Islet of Langerhans (tissue), 1 donor: ENCODE data around the gene PSMC1.

Source experiments
- FAIRE-seq: peaks from one replicate; lab custom pipeline; 2011; peaks lifted over from hg19 to GRCh38; lab: Jason Lieb, UNC

The PSMC1 gene

DNA sequence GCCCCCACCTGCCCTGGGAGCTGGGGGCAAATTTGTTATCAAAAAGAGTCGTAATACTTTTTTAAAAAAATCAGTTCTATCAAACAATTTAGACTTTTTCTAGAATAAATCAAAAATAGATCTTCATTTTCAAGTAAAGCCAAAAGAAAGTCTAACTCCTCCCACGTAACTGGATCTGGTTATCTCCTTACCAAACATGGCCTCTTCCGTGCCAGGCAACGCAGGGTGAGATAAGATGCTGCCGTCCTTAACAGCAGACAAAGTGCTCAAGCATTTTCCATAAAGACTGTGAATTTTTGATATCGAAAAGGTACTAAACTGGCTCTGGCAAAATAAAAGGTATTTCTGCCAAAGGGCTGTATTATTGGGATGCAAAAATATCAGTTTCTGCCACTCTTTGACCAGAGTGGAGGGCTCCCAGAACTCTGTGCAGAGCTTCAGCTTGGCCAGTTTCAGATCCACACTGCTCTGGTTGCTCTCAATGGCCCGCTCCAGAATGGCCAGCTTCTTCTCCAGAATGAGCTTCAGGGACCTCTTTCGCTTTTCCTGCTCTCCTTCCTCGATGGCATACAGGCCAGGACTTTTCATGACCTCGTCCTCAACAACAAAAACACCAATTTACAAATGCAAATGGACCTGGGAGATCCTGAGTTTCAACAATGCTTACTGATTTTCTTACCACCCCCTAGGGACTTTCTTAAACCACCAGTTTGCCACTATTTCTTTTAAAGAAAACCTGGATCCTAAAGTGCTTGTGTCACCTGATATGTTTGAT, 46.4 kb downstream of the PSMC1 start:
- FAIRE-seq, result no peak

DNA sequence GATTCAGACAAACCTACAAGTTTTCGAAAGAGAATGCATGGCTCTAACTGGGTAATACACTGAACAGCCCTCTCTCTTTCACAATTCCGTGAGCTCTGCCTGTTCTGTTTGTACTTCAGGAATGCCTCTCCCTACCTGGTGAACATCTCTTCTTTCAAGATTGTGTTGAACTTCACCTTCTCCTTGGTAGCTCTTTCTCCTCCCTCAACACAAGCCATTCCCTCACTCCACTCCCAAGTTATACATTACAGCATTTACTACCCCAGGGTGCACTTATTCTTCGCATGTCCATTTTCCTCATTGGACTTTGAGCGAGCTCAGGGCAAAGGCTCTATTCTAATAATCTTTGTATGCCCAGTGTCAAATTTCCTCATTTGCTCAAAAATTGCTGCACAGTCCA, 47.1 kb downstream of the PSMC1 start:
- no peak for FAIRE-seq

DNA sequence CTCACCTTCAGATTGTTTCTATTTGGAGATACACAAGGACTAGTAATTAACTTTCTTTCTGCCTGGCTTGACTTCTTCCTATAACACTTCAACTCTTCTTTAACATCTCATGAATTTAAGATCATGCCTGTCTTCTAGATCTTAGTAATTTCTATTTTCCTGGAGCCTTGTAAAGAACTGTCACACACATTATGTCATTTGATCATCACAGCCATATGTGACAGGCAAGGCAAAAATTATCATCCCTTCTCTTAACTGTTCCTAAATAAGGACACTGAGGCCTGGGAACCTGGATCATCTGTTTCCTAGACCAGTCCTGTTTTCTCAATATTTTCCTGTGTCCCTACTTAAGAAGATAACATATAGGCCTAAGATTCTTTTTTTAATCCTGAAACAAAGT, 48.1 kb downstream of the PSMC1 start:
- FAIRE-seq, result no peak

DNA sequence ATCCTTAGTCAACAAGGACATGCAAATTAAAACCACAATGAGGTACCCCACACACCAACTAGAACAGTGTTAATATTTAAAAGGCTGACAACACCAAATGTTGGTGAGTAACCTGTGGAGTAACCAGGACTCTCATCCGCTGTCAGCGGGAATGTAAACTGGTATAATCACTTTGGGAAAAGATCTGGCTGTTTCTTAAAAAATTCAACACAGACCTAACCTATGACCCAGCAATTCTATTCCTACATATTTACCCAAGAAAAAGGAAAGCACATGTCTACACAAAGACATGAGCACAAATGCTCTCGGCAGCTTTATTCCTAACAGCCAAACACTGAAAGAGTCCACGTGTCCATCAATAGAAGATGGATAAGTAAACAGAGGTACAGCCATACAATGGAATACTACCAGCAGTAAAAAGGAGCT, 48.8 kb downstream of the PSMC1 start:
- FAIRE-seq, result peak; percentile 36

DNA sequence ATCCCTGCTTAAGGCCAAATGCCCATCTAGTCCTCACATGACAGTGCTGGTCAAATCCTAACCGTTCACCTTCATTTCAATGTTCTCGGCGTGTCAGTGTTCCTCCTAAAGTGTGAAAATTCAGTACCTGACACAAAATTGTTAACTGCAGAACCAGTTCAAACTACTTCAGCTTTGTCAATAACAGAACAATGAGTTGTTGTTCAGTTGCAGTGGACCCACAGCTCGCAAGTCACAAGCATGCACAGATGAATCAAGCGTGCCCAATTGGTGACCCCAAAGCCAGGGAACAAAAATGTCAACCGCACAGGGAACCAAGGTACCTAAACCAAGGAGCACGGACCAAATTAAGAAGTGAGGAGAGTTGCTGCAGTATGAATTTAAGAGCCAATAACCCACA, 52.2 kb downstream of the PSMC1 start:
- FAIRE-seq, result no peak

DNA sequence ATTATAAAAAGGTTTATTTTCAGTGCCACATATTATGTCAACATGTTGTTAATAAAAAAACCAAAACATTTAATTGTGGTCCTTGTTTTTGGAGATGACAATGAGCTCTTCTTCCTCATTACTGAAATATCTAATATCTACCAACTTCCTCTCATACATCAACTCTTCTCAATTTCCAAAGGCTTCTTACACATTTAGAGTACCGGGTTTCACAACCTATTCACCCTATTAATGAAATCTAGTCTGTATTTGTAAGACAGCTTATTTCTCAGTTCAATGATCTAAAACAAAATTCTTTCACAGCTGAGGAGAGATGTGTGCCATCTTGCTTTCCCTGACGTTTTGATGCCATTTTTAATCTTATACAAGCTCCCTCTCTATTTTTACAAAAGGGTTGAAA, 60.9 kb downstream of the PSMC1 start:
- FAIRE-seq, result no peak

DNA sequence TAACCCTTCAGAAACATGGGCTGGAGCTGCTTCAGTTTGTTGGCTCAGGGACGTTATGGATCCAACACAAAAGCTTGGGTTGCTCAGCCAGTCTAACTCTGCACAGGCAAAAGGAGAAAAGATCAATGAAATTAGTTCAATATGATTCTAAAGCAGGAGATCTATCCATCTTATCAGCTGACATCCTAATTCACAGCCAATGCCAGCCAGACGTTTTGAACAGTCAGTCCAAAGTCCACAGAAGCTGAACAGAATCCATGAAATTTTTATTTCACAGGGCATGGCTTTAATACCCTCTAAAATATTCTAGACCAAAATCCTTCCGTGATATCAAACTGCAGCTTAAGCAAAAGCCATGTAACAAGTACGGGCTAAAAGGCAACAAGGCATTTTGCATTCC, 61.7 kb downstream of the PSMC1 start:
- no peak for FAIRE-seq

DNA sequence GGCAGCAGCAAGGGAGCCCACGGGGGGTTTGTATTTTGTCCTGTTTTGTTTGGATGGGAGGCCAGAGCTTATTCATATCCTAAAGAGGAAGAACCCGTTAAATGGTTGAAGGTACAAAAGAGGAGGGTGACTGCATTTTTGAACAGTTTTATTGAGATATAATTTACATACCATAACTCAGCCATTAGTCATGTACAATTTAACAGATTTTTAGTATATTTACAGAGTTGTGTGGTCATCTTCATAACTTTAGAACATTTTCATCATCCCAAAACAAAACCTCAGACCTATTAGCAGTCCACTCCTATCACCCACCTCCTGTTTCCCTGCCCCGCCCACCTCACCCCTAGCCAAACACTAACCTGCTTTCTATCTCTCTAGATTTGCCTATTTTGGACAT, 62.8 kb downstream of the PSMC1 start:
- FAIRE-seq, result no peak

DNA sequence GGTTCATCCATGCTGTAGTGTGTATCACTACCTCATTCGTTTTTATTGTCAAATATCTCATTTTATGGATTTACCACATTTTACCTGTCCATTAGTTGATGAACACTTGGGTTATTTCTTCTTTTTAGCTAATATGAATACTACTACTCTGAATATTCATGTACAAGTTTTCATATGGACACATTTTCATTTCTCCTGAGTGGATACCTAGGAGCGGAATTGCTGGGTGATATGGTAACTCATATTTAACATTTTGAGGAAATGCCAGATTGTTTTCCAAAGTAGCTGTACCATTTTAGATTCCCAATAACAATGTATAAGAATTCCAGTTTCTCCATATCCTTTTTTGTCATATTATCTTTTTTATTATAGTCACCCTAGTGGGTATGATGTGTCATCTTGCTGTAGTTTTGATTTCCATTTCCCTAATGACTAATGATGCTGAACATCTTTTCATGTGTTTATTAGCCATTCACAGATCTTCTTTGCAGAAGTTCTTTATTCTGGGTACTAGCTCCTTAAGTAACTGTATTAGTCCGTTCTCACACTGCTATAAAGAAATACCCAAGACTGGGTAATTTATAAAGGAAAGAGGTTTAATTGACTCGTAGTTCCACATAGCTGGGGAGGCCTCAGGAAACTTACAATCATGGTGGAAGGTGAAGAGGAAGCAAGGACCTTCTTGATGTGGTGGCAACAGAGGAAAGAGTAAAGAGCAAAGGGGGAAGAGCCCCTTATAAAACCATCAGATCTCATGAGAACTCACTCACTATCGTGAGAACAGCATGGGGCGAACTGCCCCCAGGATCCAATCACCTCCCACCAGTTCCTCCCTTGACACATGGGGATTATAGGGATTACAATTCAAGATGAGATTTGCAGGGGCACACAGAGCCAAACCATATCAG, 63.5 kb downstream of the PSMC1 start:
- no peak for FAIRE-seq

DNA sequence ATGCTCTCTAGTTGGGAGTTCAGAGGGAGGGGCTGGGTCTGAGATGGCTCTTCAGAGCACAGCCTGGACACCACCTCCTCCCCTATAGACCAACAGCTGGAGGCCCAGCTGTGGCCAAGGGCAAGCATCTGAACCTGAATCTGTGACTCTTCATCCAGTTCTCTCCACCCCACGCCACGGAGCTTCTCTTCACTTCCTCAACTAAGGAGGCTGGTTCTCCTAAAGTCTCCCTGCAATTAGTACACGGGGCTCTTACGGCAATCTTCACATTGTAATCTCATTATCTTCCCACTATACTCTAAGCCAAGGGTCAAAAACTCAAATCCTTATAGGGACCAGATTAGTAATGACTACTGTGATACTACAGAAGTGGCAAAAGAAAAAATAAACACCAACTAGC, 65.5 kb downstream of the PSMC1 start:
- no peak for FAIRE-seq
